WTC11 (cell line): ENCODE results near the gene ANKRD36B. TPM values are rescaled to one million over a fixed set of nuclear protein-coding genes. Genes with fewer than 3 reads are reported as not detected.
"Not testable (repeated sequence)": the region's sequence is repeated elsewhere in the genome, so short reads cannot be mapped to it uniquely, and the experiment has no call there.

ENCODE experiments used
- ATAC-seq: fragments of 200-7000 bp; cut with Tn5 transposase; 2 replicates; pipeline ENCODE4 v1.10.0; 2021; ENCODE audit warnings: mild to moderate bottlenecking, moderate library complexity
- CTCF ChIA-PET: fragments of 300-600 bp; sonication (Branson Sonifier 250); formaldehyde crosslinking; loops from one replicate; lab custom pipeline; 2021; ENCODE audit warnings: antibody characterized with exemption; lab: Charles Lee
- POLR2A ChIA-PET: fragments of 350-600 bp; sonication (Branson Sonifier 250); formaldehyde crosslinking; loops from one replicate; lab custom pipeline; 2021; ENCODE audit warnings: antibody characterized with exemption; lab: Charles Lee
- DNase-seq: peaks from one replicate; pipeline ENCODE4 v3.0.0; 2021; ENCODE audit warnings: low spot score
- H3K27ac Mint-ChIP-seq: 2 replicates; pipeline ENCODE4 v1.8.0; 2021; ENCODE audit warnings: mixed read lengths
- H3K27me3 Mint-ChIP-seq: 2 replicates; pipeline ENCODE4 v1.8.0; 2021; ENCODE audit warnings: low read depth, mild to moderate bottlenecking, moderate library complexity, mixed read lengths
- H3K36me3 Mint-ChIP-seq: 2 replicates; pipeline ENCODE4 v1.8.0; 2021; ENCODE audit warnings: mixed read lengths
- H3K4me1 Mint-ChIP-seq: 2 replicates; pipeline ENCODE4 v1.8.0; 2022; ENCODE audit warnings: mixed read lengths
- H3K4me3 Mint-ChIP-seq: 2 replicates; pipeline ENCODE4 v1.8.0; 2021; ENCODE audit warnings: mild to moderate bottlenecking, moderate library complexity, mixed read lengths
- H3K9me3 Mint-ChIP-seq: 2 replicates; pipeline ENCODE4 v1.8.0; 2021; ENCODE audit warnings: mixed read lengths
- CTCF ChIP-seq: fragments of 200-600 bp; IDR thresholded peaks from 2 replicates; pipeline ENCODE4 v1.8.0; 2022; ENCODE audit warnings: antibody characterized with exemption
- FOXP4 ChIP-seq: sonication (generic); formaldehyde crosslinking; IDR thresholded peaks from 2 replicates; pipeline ENCODE4 v1.8.0; 2022; ENCODE audit warnings: mild to moderate bottlenecking, missing genetic modification reagents
- HMGXB4 ChIP-seq: sonication (generic); formaldehyde crosslinking; IDR thresholded peaks from 2 replicates; pipeline ENCODE4 v1.8.1; 2023; ENCODE audit warnings: mild to moderate bottlenecking, moderate library complexity, missing genetic modification reagents
- MAX ChIP-seq: sonication (generic); formaldehyde crosslinking; IDR thresholded peaks from 2 replicates; pipeline ENCODE4 v1.8.0; 2022; ENCODE audit warnings: mild to moderate bottlenecking, missing genetic modification reagents
- ZBTB43 ChIP-seq: sonication (generic); formaldehyde crosslinking; IDR thresholded peaks from 2 replicates; pipeline ENCODE4 v1.8.1; 2023; ENCODE audit warnings: mild to moderate bottlenecking, missing genetic modification reagents
- total RNA-seq: library from RNA; stranded (reverse); gene quantifications from 3 replicates; pipeline ENCODE4 v1.2.3, GENCODE V29; 2021

ANKRD36B gene
- total RNA-seq, 1 experiment from 2014 or later = 9.1 TPM

- H3K4me3 Mint-ChIP-seq, H3K27ac Mint-ChIP-seq, DNase-seq, POLR2A ChIA-PET, CTCF ChIA-PET, H3K36me3 Mint-ChIP-seq, H3K4me1 Mint-ChIP-seq, H3K9me3 Mint-ChIP-seq, H3K27me3 Mint-ChIP-seq: not testable (repeated sequence)
- peak; percentile 80 for ATAC-seq
Observed at GRCh38 chr2:97605109-97605508, 15.4 kb upstream of the ANKRD36B start.

GRCh38 chr2:97601537-97601936 is 11.9 kb upstream of the ANKRD36B start:
- POLR2A ChIA-PET, ATAC-seq, H3K36me3 Mint-ChIP-seq, DNase-seq, H3K4me1 Mint-ChIP-seq, CTCF ChIA-PET, H3K27ac Mint-ChIP-seq, H3K9me3 Mint-ChIP-seq, H3K4me3 Mint-ChIP-seq: not testable (repeated sequence)
- H3K27me3 Mint-ChIP-seq = peaks cover 15% of the 10 kb centered on the region

GRCh38 chr2:97596180-97596579 is 6.5 kb upstream of the ANKRD36B start:
- POLR2A ChIA-PET = not testable (repeated sequence)

GRCh38 chr2:97593520-97593919 is 3.8 kb upstream of the ANKRD36B start:
- CTCF ChIA-PET, H3K27ac Mint-ChIP-seq, ATAC-seq, H3K4me3 Mint-ChIP-seq, H3K9me3 Mint-ChIP-seq, DNase-seq, POLR2A ChIA-PET, H3K27me3 Mint-ChIP-seq, H3K4me1 Mint-ChIP-seq, H3K36me3 Mint-ChIP-seq: not testable (repeated sequence)

More at GRCh38 chr2:97596180-97596579, 6.5 kb upstream of the ANKRD36B start:
- ATAC-seq, H3K9me3 Mint-ChIP-seq, H3K4me1 Mint-ChIP-seq, H3K36me3 Mint-ChIP-seq, H3K27ac Mint-ChIP-seq, DNase-seq, CTCF ChIA-PET, H3K4me3 Mint-ChIP-seq: not testable (repeated sequence)
- H3K27me3 Mint-ChIP-seq = peaks cover 15% of the 10 kb centered on the region

- H3K4me1 Mint-ChIP-seq, H3K27ac Mint-ChIP-seq, H3K36me3 Mint-ChIP-seq, H3K27me3 Mint-ChIP-seq, H3K9me3 Mint-ChIP-seq: not testable (repeated sequence)
- CTCF ChIA-PET = interaction anchor here (0.6 to 2.9 kb wide), 32 partner anchors 55 to 585 kb away, joined by 3 to 138 read pairs (median 4); partner anchors contain the start of genes ACTR1B and COX5B
- 0 out of 2 replicates have a peak, but pooled peaks have one; percentile 19 for TF ChIP-seq FOXP4 (CRISPR knock-in tag)
- peak; percentile 96 for TF ChIP-seq CTCF
- 0 out of 2 replicates have a peak, but pooled peaks have one; percentile 30 for TF ChIP-seq ZBTB43 (CRISPR knock-in tag)
- peak; percentile 50; the same call in 1 of the 2 replicates for TF ChIP-seq MAX
- TF ChIP-seq HMGXB4 (CRISPR knock-in tag) = peak; percentile 48; the same call in 1 of the 2 replicates
- DNase-seq = peak; percentile 68
- peak overlapping the region; percentile 67 for H3K4me3 Mint-ChIP-seq
- POLR2A ChIA-PET = interaction anchor here (1.5 kb wide), 2 partner anchors 55 to 73 kb away, joined by 3 to 4 read pairs; partner anchors contain the start of gene COX5B
- ATAC-seq = peak; percentile 77
Observed at GRCh38 chr2:97590515-97591394, 1.1 kb upstream of the ANKRD36B start.

GRCh38 chr2:97589257-97589597 is 450 bp downstream of the ANKRD36B start:
- ChIA-PET CTCF (interaction anchor here (2.9 kb wide), 1 partner anchor 109 kb away, joined by 138 read pairs; no protein-coding TSS in a partner anchor), POLR2A (interaction anchor here (1.5 kb wide), 1 partner anchor 75 kb away, joined by 3 read pairs; no protein-coding TSS in a partner anchor)
- DNase-seq, H3K9me3 Mint-ChIP-seq, H3K36me3 Mint-ChIP-seq, H3K4me1 Mint-ChIP-seq, H3K27me3 Mint-ChIP-seq: not testable (repeated sequence)
- peak; percentile 31 for ATAC-seq
- Mint-ChIP-seq H3K27ac (peak overlapping the region; percentile 95), H3K4me3 (peak overlapping the region; percentile 98)

- H3K36me3 Mint-ChIP-seq, H3K4me1 Mint-ChIP-seq, ATAC-seq, H3K27me3 Mint-ChIP-seq, CTCF ChIA-PET, H3K27ac Mint-ChIP-seq, DNase-seq, POLR2A ChIA-PET, H3K4me3 Mint-ChIP-seq, H3K9me3 Mint-ChIP-seq: not testable (repeated sequence)
Observed at GRCh38 chr2:97565674-97566073, 24.0 kb downstream of the ANKRD36B start.

- POLR2A ChIA-PET, DNase-seq, H3K4me3 Mint-ChIP-seq, H3K4me1 Mint-ChIP-seq, H3K27ac Mint-ChIP-seq, CTCF ChIA-PET, ATAC-seq, H3K9me3 Mint-ChIP-seq, H3K27me3 Mint-ChIP-seq: not testable (repeated sequence)
- peaks cover 29% of the 10 kb centered on the region for H3K36me3 Mint-ChIP-seq
Observed at GRCh38 chr2:97552406-97552805, 37.3 kb downstream of the ANKRD36B start.
